K562 (cell line): Measurements from ENCODE around the gene YPEL1. TPM values are rescaled to one million over a fixed set of nuclear protein-coding genes. Genes with fewer than 3 reads are reported as not detected.
A peak's percentile ranks its signal among the peaks of the same experiment; 100 is the strongest.

ENCODE experiments used
- CHD7 ChIP-seq: fragments of 200-600 bp; sonication (generic); IDR thresholded peaks from one replicate; pipeline ENCODE4 v1.6.1; 2012; ENCODE audit warnings: mild to moderate bottlenecking, low read depth, low read length, inconsistent platforms
- ID3 ChIP-seq, 2 experiments: fragments of 250-450 bp in 1 of 2; fragments of 450-650 bp in 1 of 2; sonication (Bioruptor Pico) in 1 of 2; IDR thresholded peaks; 2 replicates each; pipeline versions ENCODE4 v1.6.1 to v1.8.0; 2016 to 2021; ENCODE audit warnings: mild to moderate bottlenecking in 2 of 2, moderate library complexity in 2 of 2, missing compliant biosample characterization in 1 of 2, missing genetic modification characterization in 1 of 2
- JUN ChIP-seq, 2 experiments: sonication (generic) in 1 of 2; formaldehyde crosslinking in 1 of 2; IDR thresholded peaks; 2 replicates each; pipeline versions ENCODE4 v1.6.1 to v1.8.0; 2012 to 2022; ENCODE audit warnings: borderline replicate concordance in 2 of 2, mild to moderate bottlenecking in 2 of 2, improper control_type of control experiment in 1 of 2, low read depth in 1 of 2, low read length in 1 of 2, missing genetic modification reagents in 1 of 2
- NR1H2 ChIP-seq: sonication (generic); formaldehyde crosslinking; IDR thresholded peaks from 2 replicates; pipeline ENCODE4 v1.4.0; 2020; ENCODE audit warnings: mild to moderate bottlenecking, missing genetic modification reagents
- PTRF ChIP-seq: fragments of 450-650 bp; IDR thresholded peaks from 2 replicates; pipeline ENCODE4 v1.6.1; 2016; ENCODE audit warnings: mild to moderate bottlenecking, missing genetic modification characterization, missing compliant biosample characterization
- RBBP5 ChIP-seq: fragments of 200-600 bp; sonication (generic); IDR thresholded peaks from 2 replicates; pipeline ENCODE4 v1.6.1; 2012; ENCODE audit warnings: borderline replicate concordance, mild to moderate bottlenecking, low read length, control low read depth, inconsistent platforms; ENCODE audit not compliant: insufficient read depth, poor library complexity, severe bottlenecking
- RBFOX2 ChIP-seq: fragments of 200-400 bp; formaldehyde crosslinking; IDR thresholded peaks from 2 replicates; pipeline ENCODE4 v1.6.1; 2017; ENCODE audit warnings: low read depth, mild to moderate bottlenecking, low read length, moderate library complexity
- SMAD2 ChIP-seq: fragments of 150-350 bp; IDR thresholded peaks from 2 replicates; pipeline ENCODE4 v1.6.1; 2014; ENCODE audit warnings: low read depth, mild to moderate bottlenecking, low read length
- SMAD3 ChIP-seq: fragments of 450-650 bp; formaldehyde crosslinking; conservative IDR thresholded peaks from 2 replicates; pipeline ENCODE4 v1.4.0; 2020; ENCODE audit warnings: mild to moderate bottlenecking
- SMC3 ChIP-seq: conservative IDR thresholded peaks from 2 replicates; pipeline ENCODE4 v1.6.1; 2011; ENCODE audit warnings: low read depth, low read length, improper control_type of control experiment; ENCODE audit not compliant: insufficient read depth
- polyA plus RNA-seq, 8 experiments: library from polyadenylated mRNA; depleted of rRNA in 4 of 8; stranded (reverse) in 5 of 8; unstranded in 3 of 8; fragments of >200 nt; fragmentation: Nextera tagmentation in 2 of 8; fragmentation: Illumina TruSeq in 1 of 8; extraction: Ambion mirVana in 2 of 8; extraction: Trizol in 1 of 8; gene quantifications; 2 replicates each; pipeline versions ENCODE4 v1.2.1 to v1.2.3, GENCODE V29; 2011 to 2014; ENCODE audit warnings: inconsistent platforms in 1 of 8, missing spikeins in 1 of 8
- total RNA-seq, 7 experiments: library from RNA; depleted of rRNA in 6 of 7; stranded (reverse); fragments of >200 nt in 6 of 7; fragmentation: Illumina TruSeq in 2 of 7; extraction: Trizol in 2 of 7; gene quantifications; 2 replicates each; pipeline versions ENCODE4 v1.2.1 to v1.2.3, GENCODE V29; 2011 to 2021; ENCODE audit warnings: low replicate concordance in 1 of 7

YPEL1 gene
- total and polyA plus RNA-seq, 9 of the 15 experiments (the other 6 are each of a cell fraction or from before 2014, with no cell fraction given) = 0.07 to 2.2 (median 0.46) TPM

- TF ChIP-seq CHD7 = peak; percentile 68
- TF ChIP-seq NR1H2 = no peak
- no peak for TF ChIP-seq RBFOX2
- TF ChIP-seq PTRF (tag) = no peak
- TF ChIP-seq SMAD2 = no peak
- TF ChIP-seq RBBP5 = peak; percentile 76
- TF ChIP-seq ID3 (CRISPR knock-in tag; IDR thresholded peaks at IDR 0.05) = no peak
- peak; percentile 26; the same call in 1 of the 2 replicates for TF ChIP-seq ID3 (tag; IDR thresholded peaks at IDR 0.05)
- TF ChIP-seq SMC3 = 0 out of 2 replicates have a peak, but pooled peaks have one; percentile 12
- TF ChIP-seq JUN (IDR thresholded peaks at IDR 0.05; ENCODE audit: borderline replicate concordance, low read depth, low read length) = no peak
- no peak for TF ChIP-seq JUN (CRISPR knock-in tag; IDR thresholded peaks at IDR 0.05; ENCODE audit: borderline replicate concordance)
- TF ChIP-seq SMAD3 (CRISPR knock-in tag) = no peak
Measured at GRCh38 chr22:21698430-21699329, 36.9 kb downstream of the YPEL1 start (continued).
